Thyroid gland (tissue), 4 donors: ENCODE results near the gene CHD6. TPM values are rescaled to one million over a fixed set of nuclear protein-coding genes. Genes with fewer than 3 reads are reported as not detected.

Experiments
- DNase-seq, 2 donors: peaks; one replicate each; pipeline ENCODE4 v3.0.0-alpha.2; 2019
- H3K27ac ChIP-seq, 3 donors: fragments of 200-600 bp; sonication (generic); 1 replicate in 2 of 3; 2 replicates in 1 of 3; pipeline ENCODE4 v1.5.1; 2016 to 2019; ENCODE audit warnings: mild to moderate bottlenecking in 1 of 3, moderate library complexity in 1 of 3
- H3K27me3 ChIP-seq: fragments of 200-600 bp; sonication (generic); one replicate; pipeline ENCODE4 v1.5.1; 2019
- H3K36me3 ChIP-seq, 2 donors: fragments of 200-600 bp; sonication (generic); one replicate each; pipeline ENCODE4 v1.5.1; 2016 to 2019
- H3K4me1 ChIP-seq, 2 donors: fragments of 200-600 bp; sonication (generic); one replicate each; pipeline ENCODE4 v1.5.1; 2017 to 2019
- H3K4me3 ChIP-seq, 3 donors: fragments of 200-600 bp; sonication (generic); replicated peaks in 1 of 3; 1 replicate in 2 of 3; 2 replicates in 1 of 3; pipeline ENCODE4 v1.5.1; 2016; ENCODE audit warnings: mild to moderate bottlenecking in 1 of 3
- H3K9me3 ChIP-seq: fragments of 200-600 bp; sonication (generic); one replicate; pipeline ENCODE4 v1.5.1; 2017
- POLR2A ChIP-seq, 2 donors: fragments of 450-650 bp; IDR thresholded peaks; one replicate each; pipeline ENCODE4 v1.6.1; 2017; ENCODE audit warnings: antibody characterized with exemption in 2 of 2, mild to moderate bottlenecking in 2 of 2, moderate library complexity in 1 of 2
- WGBS, 2 donors: methylation state at CpG; one replicate each; pipeline ENCODE4 v1.1.5; 2017; 5-methylcytosine and 5-hydroxymethylcytosine counted together
- intact Hi-C: fragments of 100-400 bp; cut with DNase I; formaldehyde crosslinking; loops from one replicate; pipeline ENCODE4 v1.15.1; 2023
- total RNA-seq, 4 donors: library from RNA; depleted of rRNA; stranded (reverse); fragments of >200 nt; gene quantifications; one replicate each; pipeline ENCODE4 v1.2.3, GENCODE V29; 2016
- TF ChIP-seq, protein P1 (sequence below), 6 experiments: fragments of 200-600 bp in 3 of 6; fragments of 450-650 bp in 3 of 6; sonication (generic) in 3 of 6; IDR thresholded peaks; one replicate each; pipeline ENCODE4 v1.5.1; 2016 to 2019; ENCODE audit warnings: antibody characterized with exemption in 6 of 6, mild to moderate bottlenecking in 2 of 6, inconsistent platforms in 1 of 6, moderate library complexity in 1 of 6

CHD6 gene
- total RNA-seq, 4 donors from 2014 or later, result 58.0 to 104 (median 81.6) TPM

DNA sequence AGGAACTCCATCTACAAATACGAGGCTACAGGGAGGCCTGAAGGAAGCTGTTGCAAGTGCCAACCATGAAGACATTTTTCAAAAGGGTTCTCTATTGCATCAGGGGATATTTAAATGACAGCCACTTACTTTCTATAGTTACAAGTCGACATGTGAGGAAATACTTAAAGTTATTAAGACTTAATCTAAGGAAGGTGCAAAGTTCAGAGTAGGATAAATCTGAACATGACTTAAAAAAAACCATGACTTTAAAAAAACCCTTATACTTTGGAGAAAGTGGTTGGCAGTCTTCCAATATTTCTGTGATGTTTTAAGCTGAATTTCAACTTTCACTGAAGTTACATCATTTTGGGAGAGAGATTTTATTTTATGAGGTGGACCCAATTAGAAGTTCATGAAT lies 195.2 kb downstream of the CHD6 start:
- H3K36me3 ChIP-seq, result peaks cover 43 to 45% of the 10 kb centered on the region in 2 donors
- no peak for TF ChIP-seq POLR2A (IDR thresholded peaks at IDR 0.05)
- TF ChIP-seq, protein P1, sequence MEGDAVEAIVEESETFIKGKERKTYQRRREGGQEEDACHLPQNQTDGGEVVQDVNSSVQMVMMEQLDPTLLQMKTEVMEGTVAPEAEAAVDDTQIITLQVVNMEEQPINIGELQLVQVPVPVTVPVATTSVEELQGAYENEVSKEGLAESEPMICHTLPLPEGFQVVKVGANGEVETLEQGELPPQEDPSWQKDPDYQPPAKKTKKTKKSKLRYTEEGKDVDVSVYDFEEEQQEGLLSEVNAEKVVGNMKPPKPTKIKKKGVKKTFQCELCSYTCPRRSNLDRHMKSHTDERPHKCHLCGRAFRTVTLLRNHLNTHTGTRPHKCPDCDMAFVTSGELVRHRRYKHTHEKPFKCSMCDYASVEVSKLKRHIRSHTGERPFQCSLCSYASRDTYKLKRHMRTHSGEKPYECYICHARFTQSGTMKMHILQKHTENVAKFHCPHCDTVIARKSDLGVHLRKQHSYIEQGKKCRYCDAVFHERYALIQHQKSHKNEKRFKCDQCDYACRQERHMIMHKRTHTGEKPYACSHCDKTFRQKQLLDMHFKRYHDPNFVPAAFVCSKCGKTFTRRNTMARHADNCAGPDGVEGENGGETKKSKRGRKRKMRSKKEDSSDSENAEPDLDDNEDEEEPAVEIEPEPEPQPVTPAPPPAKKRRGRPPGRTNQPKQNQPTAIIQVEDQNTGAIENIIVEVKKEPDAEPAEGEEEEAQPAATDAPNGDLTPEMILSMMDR (IDR thresholded peaks at IDR 0.05), result no peak
- H3K4me3 ChIP-seq, result no peak overlapping the region
- H3K4me1 ChIP-seq, result no peaks in the 10 kb centered on the region
- no peak for DNase-seq
- H3K27me3 ChIP-seq, result no peaks in the 10 kb centered on the region
- no peak overlapping the region for H3K27ac ChIP-seq
- 79 to 87% methylated on average over 2 of the region's 2 CpGs for WGBS, 2 donors
- intact Hi-C loops, result no loop called here
- no peaks in the 10 kb centered on the region for H3K9me3 ChIP-seq

- Histone ChIP-seq H3K27ac (no peak overlapping the region), H3K36me3 (peaks cover 60 to 64% of the 10 kb centered on the region in 2 donors), H3K27me3 (no peaks in the 10 kb centered on the region), H3K4me1 (no peaks in the 10 kb centered on the region), H3K4me3 (no peak overlapping the region), H3K9me3 (no peaks in the 10 kb centered on the region)
- 97 to 98% methylated on average over 7 of the region's 7 CpGs for WGBS, 2 donors
- TF ChIP-seq, protein P1 (IDR thresholded peaks at IDR 0.05), result no peak
- no peak for TF ChIP-seq POLR2A (IDR thresholded peaks at IDR 0.05)
- intact Hi-C loops, result loop anchor here (10.0 kb wide), 1 partner anchor 254 kb away; no protein-coding TSS in a partner anchor
- no peak for DNase-seq
These were observed 199.4 kb downstream of the CHD6 start for GRCh38 chr20:41418739-41419293.

- peaks cover 66 to 70% of the 10 kb centered on the region in 2 donors for H3K36me3 ChIP-seq
- intact Hi-C loops, result loop anchor here (10.0 kb wide), 1 partner anchor 253 kb away; no protein-coding TSS in a partner anchor
- no peak for TF ChIP-seq POLR2A (IDR thresholded peaks at IDR 0.05)
- TF ChIP-seq, protein P1 (IDR thresholded peaks at IDR 0.05), result no peak
- 79 to 92% methylated on average over 5 of the region's 5 CpGs for WGBS, 2 donors
- no peak for DNase-seq
- no peak overlapping the region for H3K4me3 ChIP-seq
- no peaks in the 10 kb centered on the region for H3K4me1 ChIP-seq
- no peaks in the 10 kb centered on the region for H3K9me3 ChIP-seq
- H3K27ac ChIP-seq, result no peak overlapping the region
- no peaks in the 10 kb centered on the region for H3K27me3 ChIP-seq
These were observed 200.1 kb downstream of the CHD6 start for GRCh38 chr20:41418031-41418430.

- no peaks in the 10 kb centered on the region for H3K27me3 ChIP-seq
- H3K27ac ChIP-seq, result no peak overlapping the region
- no peak for DNase-seq
- no peaks in the 10 kb centered on the region for H3K4me1 ChIP-seq
- no peak overlapping the region for H3K4me3 ChIP-seq
- H3K9me3 ChIP-seq, result no peaks in the 10 kb centered on the region
- TF ChIP-seq, protein P1 (IDR thresholded peaks at IDR 0.05), result no peak
- TF ChIP-seq POLR2A (IDR thresholded peaks at IDR 0.05), result no peak
- intact Hi-C loops, result loop anchor here (10.0 kb wide), 1 partner anchor 250 kb away; no protein-coding TSS in a partner anchor
- H3K36me3 ChIP-seq, result peaks cover 58 to 65% of the 10 kb centered on the region in 2 donors
- 93 to 97% methylated on average over 8 of the region's 8 CpGs for WGBS, 2 donors
These were observed 203.0 kb downstream of the CHD6 start for GRCh38 chr20:41415191-41415590.

DNA sequence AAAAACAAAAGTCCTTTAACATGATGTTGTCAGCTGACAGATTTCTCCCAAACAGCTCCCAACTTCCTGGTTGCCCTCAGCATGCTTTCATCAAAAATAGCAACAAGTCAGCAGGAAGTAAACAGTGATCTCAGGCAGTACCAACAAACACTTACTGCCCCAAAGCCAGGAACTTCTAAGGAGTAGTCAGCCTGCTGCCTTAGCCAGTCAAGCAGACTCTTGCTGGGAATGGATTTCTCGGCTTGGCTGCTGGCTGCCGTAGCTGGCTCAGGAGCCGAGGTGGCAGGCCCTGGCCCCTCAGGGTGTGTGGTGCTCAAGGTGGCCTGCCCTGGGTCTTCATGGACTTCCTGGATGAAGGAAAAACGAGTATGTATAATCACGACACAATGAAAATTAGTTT lies 205.0 kb downstream of the CHD6 start:
- H3K27ac ChIP-seq, result no peak overlapping the region
- intact Hi-C loops, result loop anchor here (5.0 to 10.0 kb wide), 2 partner anchors 66 to 248 kb away; no protein-coding TSS in a partner anchor
- 90 to 96% methylated on average over 5 of the region's 5 CpGs for WGBS, 2 donors

More for the DNA sequence above, 205.0 kb downstream of the CHD6 start:
- Histone ChIP-seq H3K4me1 (no peaks in the 10 kb centered on the region), H3K4me3 (no peak overlapping the region), H3K27me3 (no peaks in the 10 kb centered on the region), H3K9me3 (no peaks in the 10 kb centered on the region), H3K36me3 (peaks cover 72 to 79% of the 10 kb centered on the region in 2 donors)
- no peak for DNase-seq
- TF ChIP-seq POLR2A (IDR thresholded peaks at IDR 0.05), result no peak
- TF ChIP-seq, protein P1 (IDR thresholded peaks at IDR 0.05), result no peak
